Liver (tissue), 9 donors: ENCODE measurements around the gene HMG20A. TPM values are rescaled to one million over a fixed set of nuclear protein-coding genes. Genes with fewer than 3 reads are reported as not detected.

ENCODE experiments used
- DNase-seq: peaks from one replicate; pipeline ENCODE4 v3.0.0-alpha.2; 2017; ENCODE audit warnings: low spot score
- H3K27ac ChIP-seq, 2 donors: one replicate each; pipeline ENCODE4 v1.7.0; 2013; ENCODE audit warnings: inconsistent platforms in 2 of 2, low read length in 2 of 2, control low read depth in 1 of 2, low read depth in 1 of 2, mild to moderate bottlenecking in 1 of 2
- H3K27me3 ChIP-seq, 4 donors: one replicate each; pipeline versions ENCODE4 v1.6.1 to v1.7.0; 2013; ENCODE audit warnings: low read length in 3 of 4, inconsistent platforms in 1 of 4, mild to moderate bottlenecking in 1 of 4, moderate library complexity in 1 of 4; ENCODE audit not compliant: control insufficient read depth in 4 of 4, insufficient read depth in 4 of 4
- H3K36me3 ChIP-seq, 4 donors: one replicate each; pipeline versions ENCODE4 v1.6.1 to v1.7.0; 2013; ENCODE audit warnings: low read length in 3 of 4, mild to moderate bottlenecking in 3 of 4, low read depth in 1 of 4, moderate library complexity in 1 of 4; ENCODE audit not compliant: control insufficient read depth in 4 of 4, insufficient read depth in 3 of 4
- H3K4me1 ChIP-seq, 4 donors: one replicate each; pipeline versions ENCODE4 v1.6.1 to v1.7.0; 2013; ENCODE audit warnings: low read length in 3 of 4, mild to moderate bottlenecking in 3 of 4, moderate library complexity in 1 of 4; ENCODE audit not compliant: control insufficient read depth in 4 of 4, insufficient read depth in 4 of 4
- H3K4me3 ChIP-seq, 3 donors: one replicate each; pipeline versions ENCODE4 v1.6.1 to v1.7.0; 2013; ENCODE audit warnings: low read length in 3 of 3, control low read depth in 1 of 3, low read depth in 1 of 3, mild to moderate bottlenecking in 1 of 3
- H3K9ac ChIP-seq, 2 donors: one replicate each; pipeline ENCODE4 v1.7.0; 2013; ENCODE audit warnings: low read length in 2 of 2, mild to moderate bottlenecking in 2 of 2, moderate library complexity in 2 of 2, control low read depth in 1 of 2, low read depth in 1 of 2
- H3K9me3 ChIP-seq, 4 donors: one replicate each; pipeline versions ENCODE4 v1.6.1 to v1.7.0; 2013; ENCODE audit warnings: low read length in 3 of 4; ENCODE audit not compliant: control insufficient read depth in 4 of 4
- EGR1 ChIP-seq, 2 donors: IDR thresholded peaks; 2 replicates each; pipeline ENCODE4 v1.6.1; 2016 to 2018; ENCODE audit warnings: antibody characterized with exemption in 2 of 2, low read depth in 2 of 2
- FOXA1 ChIP-seq: IDR thresholded peaks from 2 replicates; pipeline ENCODE4 v1.6.1; 2016; ENCODE audit warnings: antibody characterized with exemption
- FOXA2 ChIP-seq: IDR thresholded peaks from 2 replicates; pipeline ENCODE4 v1.6.1; 2016; ENCODE audit warnings: antibody characterized with exemption
- GABPA ChIP-seq, 2 donors: IDR thresholded peaks in 1 of 2; conservative IDR thresholded peaks in 1 of 2; 2 replicates each; pipeline ENCODE4 v1.6.1; 2016; ENCODE audit warnings: antibody characterized with exemption in 2 of 2, mild to moderate bottlenecking in 1 of 2, moderate library complexity in 1 of 2
- HNF4A ChIP-seq, 2 donors: conservative IDR thresholded peaks; 2 replicates each; pipeline ENCODE4 v1.6.1; 2016; ENCODE audit warnings: antibody characterized with exemption in 2 of 2, mild to moderate bottlenecking in 2 of 2
- HNF4G ChIP-seq: IDR thresholded peaks from 2 replicates; pipeline ENCODE4 v1.6.1; 2016; ENCODE audit warnings: antibody characterized with exemption
- JUND ChIP-seq, 2 donors: IDR thresholded peaks; 2 replicates each; pipeline ENCODE4 v1.6.1; 2016; ENCODE audit warnings: antibody characterized with exemption in 2 of 2
- NR2F2 ChIP-seq: IDR thresholded peaks from 2 replicates; pipeline ENCODE4 v1.6.1; 2016; ENCODE audit warnings: antibody characterized with exemption
- RAD21 ChIP-seq, 2 donors: IDR thresholded peaks; 2 replicates each; pipeline ENCODE4 v1.6.1; 2016; ENCODE audit warnings: antibody characterized with exemption in 2 of 2, mild to moderate bottlenecking in 2 of 2
- RXRA ChIP-seq, 2 donors: IDR thresholded peaks; 2 replicates each; pipeline ENCODE4 v1.6.1; 2017 to 2018; ENCODE audit warnings: antibody characterized with exemption in 2 of 2, mild to moderate bottlenecking in 1 of 2
- SP1 ChIP-seq: IDR thresholded peaks from 2 replicates; pipeline ENCODE4 v1.6.1; 2018; ENCODE audit warnings: antibody characterized with exemption, mild to moderate bottlenecking
- TAF1 ChIP-seq: conservative IDR thresholded peaks from 2 replicates; pipeline ENCODE4 v1.6.1; 2016; ENCODE audit warnings: antibody characterized with exemption, mild to moderate bottlenecking
- YY1 ChIP-seq: IDR thresholded peaks from 2 replicates; pipeline ENCODE4 v1.6.1; 2016; ENCODE audit warnings: antibody characterized with exemption, mild to moderate bottlenecking
- WGBS: extraction: QIAGEN DNeasy Blood & Tissue Kit; methylation state at CpG from one replicate; pipeline ENCODE4 v1.1.7; 2013; 5-methylcytosine and 5-hydroxymethylcytosine counted together
- polyA plus RNA-seq, 2 donors: library from polyadenylated mRNA; stranded (reverse) in 1 of 2; unstranded in 1 of 2; fragments of 200-250 nt in 1 of 2; fragments of >200 nt in 1 of 2; fragmentation: Nextera tagmentation in 1 of 2; extraction: Ambion mirVana in 1 of 2; gene quantifications; one replicate each; pipeline versions ENCODE4 v1.2.1 to v1.2.3, GENCODE V29; 2013 to 2015
- total RNA-seq, 2 donors: library from RNA; depleted of rRNA; stranded (reverse); fragments of >200 nt; gene quantifications; one replicate each; pipeline ENCODE4 v1.2.3, GENCODE V29; 2014
- TF ChIP-seq, protein P1 (sequence below): fragments of 150-350 bp; IDR thresholded peaks from 2 replicates; pipeline ENCODE4 v1.5.1; 2017; ENCODE audit warnings: improper control_type of control experiment, low read depth, low read length; ENCODE audit not compliant: missing input control
- TF ChIP-seq, protein P2 (sequence below): IDR thresholded peaks from 2 replicates; pipeline ENCODE4 v1.6.1; 2016; ENCODE audit warnings: antibody characterized with exemption
- TF ChIP-seq, protein P3 (sequence below): IDR thresholded peaks from 2 replicates; pipeline ENCODE4 v1.6.1; 2016; ENCODE audit warnings: antibody characterized with exemption, mild to moderate bottlenecking
- donor health status: healthy.
- donor health status: healthy.
- donor health status: healthy.
- donor health status: healthy.
- donor health status: healthy.

The HMG20A gene
- total and polyA plus RNA-seq, 4 donors = 7.7 to 19.4 (median 13.3) TPM

DNA sequence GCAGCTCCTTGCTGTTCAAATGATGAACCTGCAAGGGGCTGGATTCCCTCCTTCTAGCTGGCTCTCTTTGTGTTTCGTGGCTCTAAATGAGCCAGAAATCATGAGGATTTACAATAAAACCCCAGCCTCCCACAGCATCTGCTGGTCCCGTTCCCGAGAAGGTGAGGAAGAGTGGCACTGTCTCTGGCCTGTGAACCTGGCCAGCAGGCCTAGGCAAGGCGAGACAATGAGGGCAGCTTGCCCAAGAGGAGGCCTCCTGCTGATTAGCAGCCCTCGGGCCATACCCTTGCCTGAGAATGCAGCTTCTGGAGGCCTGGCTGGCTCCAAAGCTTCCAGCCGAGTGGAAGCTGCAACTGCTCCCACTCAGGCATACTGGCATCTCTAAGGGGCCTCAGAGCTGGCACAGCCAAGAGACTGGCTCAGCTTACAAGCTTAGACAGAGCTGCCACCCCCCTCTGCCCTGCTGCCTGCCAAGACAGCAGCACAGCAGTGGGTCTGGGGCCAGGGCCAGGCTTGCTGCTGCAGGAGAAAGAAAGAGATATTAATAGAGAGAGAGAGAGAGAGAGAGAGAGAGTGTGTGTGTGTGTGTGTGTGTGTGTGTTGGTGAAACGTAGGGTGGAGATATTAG is 76.5 kb downstream of the HMG20A start:
- Histone ChIP-seq H3K9ac (no peak overlapping the region), H3K27me3 (no peaks in the 10 kb centered on the region), H3K9me3 (no peaks in the 10 kb centered on the region), H3K4me3 (no peak overlapping the region), H3K4me1 (peaks cover 0 to 12% (median 6%) of the 10 kb centered on the region in 4 donors), H3K36me3 (no peaks in the 10 kb centered on the region), H3K27ac (peak overlapping the region; percentile 16 to 28)
- no peak for DNase-seq
- 60% methylated on average over 7 of the region's 7 CpGs for WGBS
- TF ChIP-seq FOXA2 = no peak
- TF ChIP-seq RAD21 (IDR thresholded peaks at IDR 0.05) = peak in 1 of 2 donors; percentile 39

DNA sequence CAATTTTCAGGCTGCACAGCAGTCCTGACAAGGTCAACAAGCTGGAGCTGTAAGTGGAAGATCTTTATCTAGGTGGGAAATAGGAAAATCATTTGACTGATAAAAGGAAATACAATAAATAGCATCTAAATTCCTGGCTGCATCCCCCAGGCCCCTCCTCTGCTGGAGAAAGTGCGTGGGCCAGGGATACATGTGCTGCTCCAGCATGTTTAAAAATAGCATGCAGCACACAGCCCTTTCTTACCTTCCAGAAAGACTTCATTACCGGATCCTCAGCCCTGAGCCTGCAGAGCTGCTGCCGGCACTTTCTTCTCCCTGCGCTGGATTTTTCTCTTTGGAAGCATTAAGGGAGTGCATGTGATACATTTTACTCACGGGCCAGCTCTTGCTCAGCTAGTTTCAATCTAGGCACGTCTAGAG is 77.3 kb downstream of the HMG20A start:
- DNase-seq = no peak
- H3K9ac ChIP-seq = no peak overlapping the region
- 77% methylated on average over 6 of the region's 6 CpGs for WGBS
- no peaks in the 10 kb centered on the region for H3K36me3 ChIP-seq
- H3K9me3 ChIP-seq = no peaks in the 10 kb centered on the region
- peaks cover 0 to 12% (median 6%) of the 10 kb centered on the region in 4 donors for H3K4me1 ChIP-seq
- H3K4me3 ChIP-seq = no peak overlapping the region
- no peak for TF ChIP-seq NR2F2
- no peak for TF ChIP-seq FOXA2
- TF ChIP-seq, protein P1, sequence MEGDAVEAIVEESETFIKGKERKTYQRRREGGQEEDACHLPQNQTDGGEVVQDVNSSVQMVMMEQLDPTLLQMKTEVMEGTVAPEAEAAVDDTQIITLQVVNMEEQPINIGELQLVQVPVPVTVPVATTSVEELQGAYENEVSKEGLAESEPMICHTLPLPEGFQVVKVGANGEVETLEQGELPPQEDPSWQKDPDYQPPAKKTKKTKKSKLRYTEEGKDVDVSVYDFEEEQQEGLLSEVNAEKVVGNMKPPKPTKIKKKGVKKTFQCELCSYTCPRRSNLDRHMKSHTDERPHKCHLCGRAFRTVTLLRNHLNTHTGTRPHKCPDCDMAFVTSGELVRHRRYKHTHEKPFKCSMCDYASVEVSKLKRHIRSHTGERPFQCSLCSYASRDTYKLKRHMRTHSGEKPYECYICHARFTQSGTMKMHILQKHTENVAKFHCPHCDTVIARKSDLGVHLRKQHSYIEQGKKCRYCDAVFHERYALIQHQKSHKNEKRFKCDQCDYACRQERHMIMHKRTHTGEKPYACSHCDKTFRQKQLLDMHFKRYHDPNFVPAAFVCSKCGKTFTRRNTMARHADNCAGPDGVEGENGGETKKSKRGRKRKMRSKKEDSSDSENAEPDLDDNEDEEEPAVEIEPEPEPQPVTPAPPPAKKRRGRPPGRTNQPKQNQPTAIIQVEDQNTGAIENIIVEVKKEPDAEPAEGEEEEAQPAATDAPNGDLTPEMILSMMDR = no peak
- no peak for TF ChIP-seq FOXA1
- TF ChIP-seq TAF1 = no peak
- TF ChIP-seq RXRA (IDR thresholded peaks at IDR 0.05) = no peak
- no peak for TF ChIP-seq JUND (IDR thresholded peaks at IDR 0.05)
- no peak for TF ChIP-seq HNF4G
- TF ChIP-seq GABPA (IDR thresholded peaks at IDR 0.05 in 1 of 2, conservative IDR thresholded peaks at IDR 0.05 in 1 of 2) = no peak
- TF ChIP-seq SP1 = no peak
- TF ChIP-seq EGR1 (IDR thresholded peaks at IDR 0.05; ENCODE audit: low read depth in 2 of 2) = no peak
- TF ChIP-seq, protein P2, sequence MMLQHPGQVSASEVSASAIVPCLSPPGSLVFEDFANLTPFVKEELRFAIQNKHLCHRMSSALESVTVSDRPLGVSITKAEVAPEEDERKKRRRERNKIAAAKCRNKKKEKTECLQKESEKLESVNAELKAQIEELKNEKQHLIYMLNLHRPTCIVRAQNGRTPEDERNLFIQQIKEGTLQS = no peak
- TF ChIP-seq HNF4A (conservative IDR thresholded peaks at IDR 0.05) = no peak
- TF ChIP-seq YY1 = no peak
- H3K27ac ChIP-seq = no peak overlapping the region
- no peaks in the 10 kb centered on the region for H3K27me3 ChIP-seq

DNA sequence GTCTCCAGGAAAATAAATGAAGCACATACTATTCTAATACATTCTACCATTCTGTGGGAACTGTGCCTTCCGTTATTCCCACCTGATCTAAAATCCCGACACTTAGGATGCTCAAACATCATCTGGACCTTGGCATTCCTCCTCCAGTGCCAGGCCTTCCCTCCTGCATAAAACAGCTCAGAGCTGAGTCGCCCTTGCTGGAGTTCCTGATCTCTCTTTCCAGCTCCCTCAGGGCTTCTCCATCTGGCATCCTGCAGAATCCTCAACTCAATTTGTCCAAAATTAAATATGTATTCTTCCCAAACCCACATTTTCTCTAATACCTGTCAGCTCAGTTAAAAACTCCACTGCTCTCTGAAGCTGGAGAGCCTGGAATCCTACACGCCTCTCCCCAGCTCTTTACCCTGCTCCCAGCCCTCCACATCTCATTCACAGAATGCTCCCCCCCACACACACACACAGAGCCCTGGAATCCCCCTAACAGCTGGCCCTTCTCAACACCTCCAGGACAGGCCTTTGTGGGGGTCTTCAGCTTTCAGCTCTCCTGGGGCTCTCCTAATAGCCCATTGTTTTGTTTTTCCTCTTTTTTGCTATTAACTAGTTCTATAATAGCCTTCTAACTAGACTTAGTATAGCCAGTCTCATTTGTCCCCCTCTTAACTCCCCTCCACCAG is 78.5 kb downstream of the HMG20A start:
- H3K9ac ChIP-seq = no peak overlapping the region
- 93% methylated on average over 4 of the region's 4 CpGs for WGBS
- TF ChIP-seq FOXA1 (no peak), SP1 (no peak), FOXA2 (no peak), RXRA (IDR thresholded peaks at IDR 0.05) (no peak), RAD21 (IDR thresholded peaks at IDR 0.05) (no peak), HNF4G (no peak)
- TF ChIP-seq, protein P2 = no peak
- TF ChIP-seq, protein P3, sequence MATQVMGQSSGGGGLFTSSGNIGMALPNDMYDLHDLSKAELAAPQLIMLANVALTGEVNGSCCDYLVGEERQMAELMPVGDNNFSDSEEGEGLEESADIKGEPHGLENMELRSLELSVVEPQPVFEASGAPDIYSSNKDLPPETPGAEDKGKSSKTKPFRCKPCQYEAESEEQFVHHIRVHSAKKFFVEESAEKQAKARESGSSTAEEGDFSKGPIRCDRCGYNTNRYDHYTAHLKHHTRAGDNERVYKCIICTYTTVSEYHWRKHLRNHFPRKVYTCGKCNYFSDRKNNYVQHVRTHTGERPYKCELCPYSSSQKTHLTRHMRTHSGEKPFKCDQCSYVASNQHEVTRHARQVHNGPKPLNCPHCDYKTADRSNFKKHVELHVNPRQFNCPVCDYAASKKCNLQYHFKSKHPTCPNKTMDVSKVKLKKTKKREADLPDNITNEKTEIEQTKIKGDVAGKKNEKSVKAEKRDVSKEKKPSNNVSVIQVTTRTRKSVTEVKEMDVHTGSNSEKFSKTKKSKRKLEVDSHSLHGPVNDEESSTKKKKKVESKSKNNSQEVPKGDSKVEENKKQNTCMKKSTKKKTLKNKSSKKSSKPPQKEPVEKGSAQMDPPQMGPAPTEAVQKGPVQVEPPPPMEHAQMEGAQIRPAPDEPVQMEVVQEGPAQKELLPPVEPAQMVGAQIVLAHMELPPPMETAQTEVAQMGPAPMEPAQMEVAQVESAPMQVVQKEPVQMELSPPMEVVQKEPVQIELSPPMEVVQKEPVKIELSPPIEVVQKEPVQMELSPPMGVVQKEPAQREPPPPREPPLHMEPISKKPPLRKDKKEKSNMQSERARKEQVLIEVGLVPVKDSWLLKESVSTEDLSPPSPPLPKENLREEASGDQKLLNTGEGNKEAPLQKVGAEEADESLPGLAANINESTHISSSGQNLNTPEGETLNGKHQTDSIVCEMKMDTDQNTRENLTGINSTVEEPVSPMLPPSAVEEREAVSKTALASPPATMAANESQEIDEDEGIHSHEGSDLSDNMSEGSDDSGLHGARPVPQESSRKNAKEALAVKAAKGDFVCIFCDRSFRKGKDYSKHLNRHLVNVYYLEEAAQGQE = no peak
- peaks cover 0 to 18% (median 7%) of the 10 kb centered on the region in 4 donors for H3K4me1 ChIP-seq
- H3K9me3 ChIP-seq = no peaks in the 10 kb centered on the region
- H3K4me3 ChIP-seq = no peak overlapping the region
- H3K36me3 ChIP-seq = no peaks in the 10 kb centered on the region
- no peaks in the 10 kb centered on the region for H3K27me3 ChIP-seq
- H3K27ac ChIP-seq = no peak overlapping the region
- DNase-seq = no peak
